ENCODE results near the gene ASCC3. TPM values are rescaled to one million over a fixed set of nuclear protein-coding genes. Genes with fewer than 3 reads are reported as not detected.
"Not testable (repeated sequence)": the region's sequence is repeated elsewhere in the genome, so short reads cannot be mapped to it uniquely, and the experiment has no call there.

ASCC3 gene
- total RNA-seq, 2 experiments from 2014 or later, result 28.5 to 47.5 TPM

DNA sequence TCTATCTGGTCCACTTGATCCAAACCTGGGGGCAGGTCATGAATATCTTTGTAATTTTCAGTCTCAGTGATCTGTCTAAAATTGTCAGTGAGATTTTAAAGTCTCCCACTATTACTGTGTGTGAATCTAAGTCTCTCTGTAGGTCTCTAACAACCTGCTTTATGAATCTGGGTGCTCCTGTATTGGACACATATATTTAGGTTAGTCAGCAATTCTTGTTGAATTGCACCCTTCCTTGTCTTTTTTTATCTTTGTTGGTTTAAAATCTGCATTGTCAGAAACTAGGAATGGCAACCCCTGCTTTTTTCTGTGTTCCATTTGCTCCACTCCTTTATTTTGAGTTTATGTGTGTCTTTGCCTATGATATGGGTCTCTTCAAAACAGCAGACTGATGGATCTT is 140.7 kb downstream of the ASCC3 start:
- no TSS peak for BruUV-seq (replicated peaks)
- no peak overlapping the region for H3K4me2 ChIP-seq (ENCODE audit: low read length)
- CTCF ChIA-PET (ENCODE audit: unreplicated experiment), result no interaction called here
- no peak for DNase-seq (ENCODE audit: low spot score)
- no peak overlapping the region for H3K4me3 ChIP-seq (ENCODE audit: low read depth, low read length, poor library complexity, severe bottlenecking)
- no peaks in the 10 kb centered on the region for H3K9me3 ChIP-seq (ENCODE audit: low read length)
- no peak overlapping the region for H3K27ac ChIP-seq (ENCODE audit: low read depth, low read length, poor library complexity, severe bottlenecking)
- intact Hi-C loops (cut with micrococcal nuclease; ENCODE audit: unreplicated experiment), result no loop called here
- peaks cover 13% of the 10 kb centered on the region for H3K36me3 ChIP-seq (ENCODE audit: insufficient read depth, low read length)
- H2AFZ ChIP-seq (ENCODE audit: low read length), result no peak overlapping the region
- no peaks in the 10 kb centered on the region for H3K79me2 ChIP-seq (ENCODE audit: insufficient read depth, low read depth, low read length)
- POLR2A ChIA-PET, result interaction anchor here (0.6 kb wide), 1 partner anchor 14 kb away, joined by 3 read pairs; no protein-coding TSS in a partner anchor
- TF ChIP-seq EZH2phosphoT487 (IDR thresholded peaks at IDR 0.05; ENCODE audit: borderline replicate concordance, low read depth, low read length), result no peak
- TF ChIP-seq CTCF (conservative IDR thresholded peaks at IDR 0.05; ENCODE audit: low read length), result no peak
- no peaks in the 10 kb centered on the region for H4K20me1 ChIP-seq (ENCODE audit: insufficient read depth, low read length)
- no peaks in the 10 kb centered on the region for H3K9me2 ChIP-seq (ENCODE audit: insufficient read depth, low read length)
- no peaks in the 10 kb centered on the region for H3K4me1 ChIP-seq (ENCODE audit: insufficient read depth, low read length, poor library complexity, severe bottlenecking)

DNA sequence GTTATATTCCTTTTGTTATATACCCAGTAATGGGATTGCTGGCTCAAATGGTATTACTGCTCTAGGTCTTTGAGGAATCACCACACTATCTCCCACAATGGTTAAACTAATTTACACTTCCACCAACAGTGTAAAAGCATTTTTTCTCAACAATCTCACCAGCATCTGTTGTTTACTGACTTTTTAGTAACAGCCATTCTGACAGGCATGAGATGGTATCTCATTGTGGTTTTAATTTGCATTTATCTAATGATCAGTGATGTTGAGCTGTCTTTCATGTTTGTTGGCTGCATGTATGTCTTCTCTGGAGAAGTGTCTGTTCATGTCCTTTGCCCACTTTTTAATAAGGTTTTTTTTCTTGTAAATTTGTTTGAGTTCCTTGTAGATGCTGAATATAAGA is 143.4 kb downstream of the ASCC3 start:
- H3K9me2 ChIP-seq (ENCODE audit: insufficient read depth, low read length); H3K79me2 ChIP-seq (ENCODE audit: insufficient read depth, low read depth, low read length); H3K9me3 ChIP-seq (ENCODE audit: low read length); intact Hi-C loops (cut with micrococcal nuclease; ENCODE audit: unreplicated experiment); H4K20me1 ChIP-seq (ENCODE audit: insufficient read depth, low read length); H3K27ac ChIP-seq (ENCODE audit: low read depth, low read length, poor library complexity, severe bottlenecking); DNase-seq (ENCODE audit: low spot score); H3K4me1 ChIP-seq (ENCODE audit: insufficient read depth, low read length, poor library complexity, severe bottlenecking); BruUV-seq (replicated peaks); POLR2A ChIA-PET; H3K36me3 ChIP-seq (ENCODE audit: insufficient read depth, low read length); H3K4me3 ChIP-seq (ENCODE audit: low read depth, low read length, poor library complexity, severe bottlenecking); H3K4me2 ChIP-seq (ENCODE audit: low read length); H2AFZ ChIP-seq (ENCODE audit: low read length); CTCF ChIA-PET (ENCODE audit: unreplicated experiment): not testable (repeated sequence)

DNA sequence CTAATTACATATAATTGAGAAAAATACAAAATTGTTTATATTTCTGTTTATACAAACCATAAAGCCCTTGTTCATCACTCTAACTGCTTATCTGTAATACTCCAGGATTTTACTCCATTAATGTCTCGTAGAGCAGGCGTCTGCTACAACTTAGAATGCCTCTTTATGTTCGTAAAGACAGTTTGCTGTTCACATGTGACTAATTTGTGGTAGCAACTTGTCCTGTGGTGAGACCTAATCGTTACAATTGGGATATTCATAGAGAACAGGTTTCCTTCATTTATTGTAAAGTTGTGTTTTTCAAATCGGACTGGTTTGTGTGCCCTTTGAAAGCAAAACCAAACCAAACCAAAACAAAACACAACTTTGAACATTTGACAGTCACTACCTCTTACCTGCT is 149.7 kb downstream of the ASCC3 start:
- Histone ChIP-seq H3K4me1 (ENCODE audit: insufficient read depth, low read length, poor library complexity, severe bottlenecking) (peaks cover 10% of the 10 kb centered on the region), H3K4me3 (ENCODE audit: low read depth, low read length, poor library complexity, severe bottlenecking) (no peak overlapping the region), H3K79me2 (ENCODE audit: insufficient read depth, low read depth, low read length) (no peaks in the 10 kb centered on the region), H3K36me3 (ENCODE audit: insufficient read depth, low read length) (no peaks in the 10 kb centered on the region), H3K27ac (ENCODE audit: low read depth, low read length, poor library complexity, severe bottlenecking) (no peak overlapping the region), H2AFZ (ENCODE audit: low read length) (no peak overlapping the region), H3K9me2 (ENCODE audit: insufficient read depth, low read length) (no peaks in the 10 kb centered on the region), H3K4me2 (ENCODE audit: low read length) (no peak overlapping the region), H3K9me3 (ENCODE audit: low read length) (no peaks in the 10 kb centered on the region), H4K20me1 (ENCODE audit: insufficient read depth, low read length) (no peaks in the 10 kb centered on the region)
- ChIA-PET POLR2A (no interaction called here), CTCF (ENCODE audit: unreplicated experiment) (no interaction called here)
- intact Hi-C loops (cut with micrococcal nuclease; ENCODE audit: unreplicated experiment), result no loop called here
- TF ChIP-seq CTCF (conservative IDR thresholded peaks at IDR 0.05; ENCODE audit: low read length), result no peak
- TF ChIP-seq EZH2phosphoT487 (IDR thresholded peaks at IDR 0.05; ENCODE audit: borderline replicate concordance, low read depth, low read length), result no peak
- no TSS peak for BruUV-seq (replicated peaks)
- no peak for DNase-seq (ENCODE audit: low spot score)

Data from OCI-LY7 (cell line).